ENCODE measurements around the gene WASHC4.

GRCh38 chr12:105192624-105193225 lies 85.2 kb downstream of the WASHC4 start:
- TF ChIP-seq, protein P1, sequence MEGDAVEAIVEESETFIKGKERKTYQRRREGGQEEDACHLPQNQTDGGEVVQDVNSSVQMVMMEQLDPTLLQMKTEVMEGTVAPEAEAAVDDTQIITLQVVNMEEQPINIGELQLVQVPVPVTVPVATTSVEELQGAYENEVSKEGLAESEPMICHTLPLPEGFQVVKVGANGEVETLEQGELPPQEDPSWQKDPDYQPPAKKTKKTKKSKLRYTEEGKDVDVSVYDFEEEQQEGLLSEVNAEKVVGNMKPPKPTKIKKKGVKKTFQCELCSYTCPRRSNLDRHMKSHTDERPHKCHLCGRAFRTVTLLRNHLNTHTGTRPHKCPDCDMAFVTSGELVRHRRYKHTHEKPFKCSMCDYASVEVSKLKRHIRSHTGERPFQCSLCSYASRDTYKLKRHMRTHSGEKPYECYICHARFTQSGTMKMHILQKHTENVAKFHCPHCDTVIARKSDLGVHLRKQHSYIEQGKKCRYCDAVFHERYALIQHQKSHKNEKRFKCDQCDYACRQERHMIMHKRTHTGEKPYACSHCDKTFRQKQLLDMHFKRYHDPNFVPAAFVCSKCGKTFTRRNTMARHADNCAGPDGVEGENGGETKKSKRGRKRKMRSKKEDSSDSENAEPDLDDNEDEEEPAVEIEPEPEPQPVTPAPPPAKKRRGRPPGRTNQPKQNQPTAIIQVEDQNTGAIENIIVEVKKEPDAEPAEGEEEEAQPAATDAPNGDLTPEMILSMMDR (IDR thresholded peaks at IDR 0.05; ENCODE audit: low read depth, low read length, poor library complexity, severe bottlenecking): no peak
- no peak for TF ChIP-seq EZH2phosphoT487 (IDR thresholded peaks at IDR 0.05; ENCODE audit: borderline replicate concordance, low read length)
